ENCODE results near the gene CSF1. TPM values are rescaled to one million over a fixed set of nuclear protein-coding genes. Genes with fewer than 3 reads are reported as not detected.

The CSF1 gene
- total and polyA plus RNA-seq, 2 of the 13 experiments (the other 11 are each of a cell fraction or from before 2014, with no cell fraction given), result 4.6 to 13.3 TPM

DNA sequence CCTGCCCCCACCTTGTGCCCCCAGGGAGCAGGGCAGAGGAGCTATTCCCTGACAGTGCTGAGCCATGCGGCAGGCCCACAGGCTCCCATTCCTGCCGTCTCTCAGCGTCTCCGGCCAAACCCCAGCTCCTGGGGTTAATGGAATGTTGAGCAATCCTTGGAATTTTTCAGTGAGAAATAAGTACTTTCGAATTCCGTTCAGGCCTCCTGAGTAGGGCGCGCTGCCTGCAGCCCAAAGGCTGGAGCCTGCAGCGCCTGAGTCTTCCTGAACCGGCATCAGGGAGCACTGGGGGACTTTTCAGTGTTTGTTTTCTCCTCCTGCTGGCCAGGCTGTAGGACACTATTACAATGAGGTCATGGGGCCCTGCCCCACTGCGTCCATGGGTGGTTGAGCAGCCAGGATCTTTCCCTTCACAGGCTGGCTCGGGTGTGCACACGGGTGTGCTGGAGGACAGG, 33.3 kb upstream of the CSF1 start (continued):
- TF ChIP-seq, protein P1, sequence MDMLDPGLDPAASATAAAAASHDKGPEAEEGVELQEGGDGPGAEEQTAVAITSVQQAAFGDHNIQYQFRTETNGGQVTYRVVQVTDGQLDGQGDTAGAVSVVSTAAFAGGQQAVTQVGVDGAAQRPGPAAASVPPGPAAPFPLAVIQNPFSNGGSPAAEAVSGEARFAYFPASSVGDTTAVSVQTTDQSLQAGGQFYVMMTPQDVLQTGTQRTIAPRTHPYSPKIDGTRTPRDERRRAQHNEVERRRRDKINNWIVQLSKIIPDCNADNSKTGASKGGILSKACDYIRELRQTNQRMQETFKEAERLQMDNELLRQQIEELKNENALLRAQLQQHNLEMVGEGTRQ (IDR thresholded peaks at IDR 0.05; ENCODE audit: low read depth, low read length), result no peak
- TF ChIP-seq, protein P1 (CRISPR knock-in tag; IDR thresholded peaks at IDR 0.05; ENCODE audit: borderline replicate concordance), result no peak
- TF ChIP-seq MAFF (IDR thresholded peaks at IDR 0.05; ENCODE audit: low read depth, low read length) (no peak), KLF16 (CRISPR knock-in tag; IDR thresholded peaks at IDR 0.05) (no peak), ZNF274 (CRISPR knock-in tag; IDR thresholded peaks at IDR 0.05) (no peak), ZBTB21 (CRISPR knock-in tag; IDR thresholded peaks at IDR 0.05) (no peak), CAMTA2 (CRISPR knock-in tag; IDR thresholded peaks at IDR 0.05; ENCODE audit: borderline replicate concordance) (no peak), ZNF782 (CRISPR knock-in tag; IDR thresholded peaks at IDR 0.05; ENCODE audit: borderline replicate concordance) (no peak; the same call in 1 of the 2 replicates), NFIB (CRISPR knock-in tag; IDR thresholded peaks at IDR 0.05; ENCODE audit: borderline replicate concordance) (no peak), ZFP36L1 (CRISPR knock-in tag; IDR thresholded peaks at IDR 0.05) (no peak), ZNF557 (CRISPR knock-in tag; IDR thresholded peaks at IDR 0.05) (no peak)
- TF ChIP-seq, protein P2, sequence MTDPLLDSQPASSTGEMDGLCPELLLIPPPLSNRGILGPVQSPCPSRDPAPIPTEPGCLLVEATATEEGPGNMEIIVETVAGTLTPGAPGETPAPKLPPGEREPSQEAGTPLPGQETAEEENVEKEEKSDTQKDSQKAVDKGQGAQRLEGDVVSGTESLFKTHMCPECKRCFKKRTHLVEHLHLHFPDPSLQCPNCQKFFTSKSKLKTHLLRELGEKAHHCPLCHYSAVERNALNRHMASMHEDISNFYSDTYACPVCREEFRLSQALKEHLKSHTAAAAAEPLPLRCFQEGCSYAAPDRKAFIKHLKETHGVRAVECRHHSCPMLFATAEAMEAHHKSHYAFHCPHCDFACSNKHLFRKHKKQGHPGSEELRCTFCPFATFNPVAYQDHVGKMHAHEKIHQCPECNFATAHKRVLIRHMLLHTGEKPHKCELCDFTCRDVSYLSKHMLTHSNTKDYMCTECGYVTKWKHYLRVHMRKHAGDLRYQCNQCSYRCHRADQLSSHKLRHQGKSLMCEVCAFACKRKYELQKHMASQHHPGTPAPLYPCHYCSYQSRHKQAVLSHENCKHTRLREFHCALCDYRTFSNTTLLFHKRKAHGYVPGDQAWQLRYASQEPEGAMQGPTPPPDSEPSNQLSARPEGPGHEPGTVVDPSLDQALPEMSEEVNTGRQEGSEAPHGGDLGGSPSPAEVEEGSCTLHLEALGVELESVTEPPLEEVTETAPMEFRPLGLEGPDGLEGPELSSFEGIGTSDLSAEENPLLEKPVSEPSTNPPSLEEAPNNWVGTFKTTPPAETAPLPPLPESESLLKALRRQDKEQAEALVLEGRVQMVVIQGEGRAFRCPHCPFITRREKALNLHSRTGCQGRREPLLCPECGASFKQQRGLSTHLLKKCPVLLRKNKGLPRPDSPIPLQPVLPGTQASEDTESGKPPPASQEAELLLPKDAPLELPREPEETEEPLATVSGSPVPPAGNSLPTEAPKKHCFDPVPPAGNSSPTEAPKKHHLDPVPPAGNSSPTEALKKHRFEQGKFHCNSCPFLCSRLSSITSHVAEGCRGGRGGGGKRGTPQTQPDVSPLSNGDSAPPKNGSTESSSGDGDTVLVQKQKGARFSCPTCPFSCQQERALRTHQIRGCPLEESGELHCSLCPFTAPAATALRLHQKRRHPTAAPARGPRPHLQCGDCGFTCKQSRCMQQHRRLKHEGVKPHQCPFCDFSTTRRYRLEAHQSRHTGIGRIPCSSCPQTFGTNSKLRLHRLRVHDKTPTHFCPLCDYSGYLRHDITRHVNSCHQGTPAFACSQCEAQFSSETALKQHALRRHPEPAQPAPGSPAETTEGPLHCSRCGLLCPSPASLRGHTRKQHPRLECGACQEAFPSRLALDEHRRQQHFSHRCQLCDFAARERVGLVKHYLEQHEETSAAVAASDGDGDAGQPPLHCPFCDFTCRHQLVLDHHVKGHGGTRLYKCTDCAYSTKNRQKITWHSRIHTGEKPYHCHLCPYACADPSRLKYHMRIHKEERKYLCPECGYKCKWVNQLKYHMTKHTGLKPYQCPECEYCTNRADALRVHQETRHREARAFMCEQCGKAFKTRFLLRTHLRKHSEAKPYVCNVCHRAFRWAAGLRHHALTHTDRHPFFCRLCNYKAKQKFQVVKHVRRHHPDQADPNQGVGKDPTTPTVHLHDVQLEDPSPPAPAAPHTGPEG (CRISPR knock-in tag; IDR thresholded peaks at IDR 0.05), result no peak
- TF ChIP-seq, protein P3, sequence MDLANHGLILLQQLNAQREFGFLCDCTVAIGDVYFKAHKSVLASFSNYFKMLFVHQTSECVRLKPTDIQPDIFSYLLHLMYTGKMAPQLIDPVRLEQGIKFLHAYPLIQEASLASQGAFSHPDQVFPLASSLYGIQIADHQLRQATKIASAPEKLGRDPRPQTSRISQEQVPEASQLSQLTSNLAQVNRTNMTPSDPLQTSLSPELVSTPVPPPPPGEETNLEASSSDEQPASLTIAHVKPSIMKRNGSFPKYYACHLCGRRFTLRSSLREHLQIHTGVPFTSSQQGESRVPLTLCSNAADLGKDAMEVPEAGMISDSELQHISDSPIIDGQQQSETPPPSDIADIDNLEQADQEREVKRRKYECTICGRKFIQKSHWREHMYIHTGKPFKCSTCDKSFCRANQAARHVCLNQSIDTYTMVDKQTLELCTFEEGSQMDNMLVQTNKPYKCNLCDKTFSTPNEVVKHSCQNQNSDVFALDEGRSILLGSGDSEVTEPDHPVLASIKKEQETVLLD (CRISPR knock-in tag; IDR thresholded peaks at IDR 0.05; ENCODE audit: low read depth), result no peak
- TF ChIP-seq, protein P4, sequence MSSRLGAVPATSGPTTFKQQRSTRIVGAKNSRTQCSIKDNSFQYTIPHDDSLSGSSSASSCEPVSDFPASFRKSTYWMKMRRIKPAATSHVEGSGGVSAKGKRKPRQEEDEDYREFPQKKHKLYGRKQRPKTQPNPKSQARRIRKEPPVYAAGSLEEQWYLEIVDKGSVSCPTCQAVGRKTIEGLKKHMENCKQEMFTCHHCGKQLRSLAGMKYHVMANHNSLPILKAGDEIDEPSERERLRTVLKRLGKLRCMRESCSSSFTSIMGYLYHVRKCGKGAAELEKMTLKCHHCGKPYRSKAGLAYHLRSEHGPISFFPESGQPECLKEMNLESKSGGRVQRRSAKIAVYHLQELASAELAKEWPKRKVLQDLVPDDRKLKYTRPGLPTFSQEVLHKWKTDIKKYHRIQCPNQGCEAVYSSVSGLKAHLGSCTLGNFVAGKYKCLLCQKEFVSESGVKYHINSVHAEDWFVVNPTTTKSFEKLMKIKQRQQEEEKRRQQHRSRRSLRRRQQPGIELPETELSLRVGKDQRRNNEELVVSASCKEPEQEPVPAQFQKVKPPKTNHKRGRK (CRISPR knock-in tag; IDR thresholded peaks at IDR 0.05), result no peak
- TF ChIP-seq, protein P5, sequence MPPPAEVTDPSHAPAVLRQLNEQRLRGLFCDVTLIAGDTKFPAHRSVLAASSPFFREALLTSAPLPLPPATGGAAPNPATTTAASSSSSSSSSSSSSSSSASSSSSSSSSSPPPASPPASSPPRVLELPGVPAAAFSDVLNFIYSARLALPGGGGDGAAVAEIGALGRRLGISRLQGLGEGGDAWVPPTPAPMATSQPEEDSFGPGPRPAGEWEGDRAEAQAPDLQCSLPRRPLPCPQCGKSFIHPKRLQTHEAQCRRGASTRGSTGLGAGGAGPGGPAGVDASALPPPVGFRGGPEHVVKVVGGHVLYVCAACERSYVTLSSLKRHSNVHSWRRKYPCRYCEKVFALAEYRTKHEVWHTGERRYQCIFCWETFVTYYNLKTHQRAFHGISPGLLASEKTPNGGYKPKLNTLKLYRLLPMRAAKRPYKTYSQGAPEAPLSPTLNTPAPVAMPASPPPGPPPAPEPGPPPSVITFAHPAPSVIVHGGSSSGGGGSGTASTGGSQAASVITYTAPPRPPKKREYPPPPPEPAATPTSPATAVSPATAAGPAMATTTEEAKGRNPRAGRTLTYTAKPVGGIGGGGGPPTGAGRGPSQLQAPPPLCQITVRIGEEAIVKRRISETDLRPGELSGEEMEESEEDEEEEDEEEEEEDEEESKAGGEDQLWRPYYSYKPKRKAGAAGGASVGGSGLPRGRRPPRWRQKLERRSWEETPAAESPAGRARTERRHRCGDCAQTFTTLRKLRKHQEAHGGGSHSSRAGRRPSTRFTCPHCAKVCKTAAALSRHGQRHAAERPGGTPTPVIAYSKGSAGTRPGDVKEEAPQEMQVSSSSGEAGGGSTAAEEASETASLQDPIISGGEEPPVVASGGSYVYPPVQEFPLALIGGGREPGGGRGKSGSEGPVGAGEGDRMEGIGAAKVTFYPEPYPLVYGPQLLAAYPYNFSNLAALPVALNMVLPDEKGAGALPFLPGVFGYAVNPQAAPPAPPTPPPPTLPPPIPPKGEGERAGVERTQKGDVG (CRISPR knock-in tag; IDR thresholded peaks at IDR 0.05; ENCODE audit: borderline replicate concordance), result no peak

All from HepG2 (cell line).